Bone marrow (tissue), 2 donors: ENCODE data around the gene NT5DC1.

Experiments
- DNase-seq, 2 donors: peaks; one replicate each; lab custom pipeline; 2025; lab: John Stamatoyannopoulos, UW

The NT5DC1 gene

GRCh38 chr6:116196841-116197240 lies 96.2 kb downstream of the NT5DC1 start:
- DNase-seq: no peak

- no peak for DNase-seq
These were observed 100.1 kb downstream of the NT5DC1 start for GRCh38 chr6:116200619-116201249.

- no peak for DNase-seq
These were observed 100.9 kb downstream of the NT5DC1 start for GRCh38 chr6:116201538-116201937.

- DNase-seq: no peak
These were observed 104.6 kb downstream of the NT5DC1 start for GRCh38 chr6:116205281-116205680.

GRCh38 chr6:116206231-116206903 lies 105.7 kb downstream of the NT5DC1 start:
- no peak for DNase-seq

GRCh38 chr6:116208056-116208785 lies 107.6 kb downstream of the NT5DC1 start:
- DNase-seq: no peak

- DNase-seq: no peak
These were observed 109.7 kb downstream of the NT5DC1 start for GRCh38 chr6:116210316-116210715.

- DNase-seq: no peak
These were observed 110.2 kb downstream of the NT5DC1 start for GRCh38 chr6:116210750-116211425.

- DNase-seq: no peak
These were observed 114.0 kb downstream of the NT5DC1 start for GRCh38 chr6:116214681-116215080.

- DNase-seq: no peak
These were observed 114.8 kb downstream of the NT5DC1 start for GRCh38 chr6:116215414-116215813.

- peak in 1 of 2 donors; percentile 61 for DNase-seq
These were observed 116.4 kb downstream of the NT5DC1 start for GRCh38 chr6:116217069-116217468.

GRCh38 chr6:116218172-116218633 lies 117.5 kb downstream of the NT5DC1 start:
- DNase-seq: no peak

GRCh38 chr6:116218866-116219265 lies 118.2 kb downstream of the NT5DC1 start:
- no peak for DNase-seq

- DNase-seq: no peak
These were observed 120.4 kb downstream of the NT5DC1 start for GRCh38 chr6:116221067-116221466.

GRCh38 chr6:116221911-116222310 lies 121.3 kb downstream of the NT5DC1 start:
- DNase-seq: no peak

- DNase-seq: no peak
These were observed 122.7 kb downstream of the NT5DC1 start for GRCh38 chr6:116223355-116223754.

- DNase-seq: no peak
These were observed 128.7 kb downstream of the NT5DC1 start for GRCh38 chr6:116229287-116229913.

GRCh38 chr6:116234689-116235088 lies 134.0 kb downstream of the NT5DC1 start:
- DNase-seq: no peak

GRCh38 chr6:116238083-116238482 lies 137.4 kb downstream of the NT5DC1 start:
- DNase-seq: no peak

- DNase-seq: no peak
These were observed 138.6 kb downstream of the NT5DC1 start for GRCh38 chr6:116239256-116239655.

GRCh38 chr6:116239856-116240255 lies 139.2 kb downstream of the NT5DC1 start:
- DNase-seq: no peak

- DNase-seq: no peak
These were observed 143.6 kb downstream of the NT5DC1 start for GRCh38 chr6:116244284-116244683.
